Lower leg skin (tissue), 4 donors: Measurements from ENCODE around the gene CLTA. TPM values are rescaled to one million over a fixed set of nuclear protein-coding genes. Genes with fewer than 3 reads are reported as not detected.

Experiments
- DNase-seq, 2 donors: peaks; one replicate each; pipeline ENCODE4 v3.0.0-alpha.2; 2019; ENCODE audit warnings: low spot score in 2 of 2
- H3K4me3 ChIP-seq: fragments of 200-600 bp; sonication (generic); 2 replicates; pipeline ENCODE4 v1.5.1; 2017; ENCODE audit warnings: mild to moderate bottlenecking, low read depth; ENCODE audit not compliant: poor library complexity, severe bottlenecking
- CTCF ChIP-seq, 3 donors: fragments of 450-650 bp; IDR thresholded peaks; one replicate each; pipeline ENCODE4 v1.5.1; 2016; ENCODE audit warnings: antibody characterized with exemption in 3 of 3, mild to moderate bottlenecking in 3 of 3, moderate library complexity in 2 of 3
- POLR2A ChIP-seq, 2 donors: fragments of 450-650 bp; IDR thresholded peaks; one replicate each; pipeline ENCODE4 v1.6.1; 2016 to 2017; ENCODE audit warnings: antibody characterized with exemption in 2 of 2, mild to moderate bottlenecking in 1 of 2, moderate library complexity in 1 of 2
- WGBS, 2 donors: methylation state at CpG; one replicate each; pipeline ENCODE4 v1.1.5; 2018; 5-methylcytosine and 5-hydroxymethylcytosine counted together
- intact Hi-C: fragments of 100-400 bp; cut with DNase I; formaldehyde crosslinking; loops from one replicate; pipeline ENCODE4 v1.15.0; 2023; ENCODE audit warnings: low total_unique reads
- total RNA-seq, 4 donors: library from RNA; depleted of rRNA; stranded (reverse); fragments of >200 nt; gene quantifications; one replicate each; pipeline ENCODE4 v1.1.0, GENCODE V29; 2016

The CLTA gene, protein sequence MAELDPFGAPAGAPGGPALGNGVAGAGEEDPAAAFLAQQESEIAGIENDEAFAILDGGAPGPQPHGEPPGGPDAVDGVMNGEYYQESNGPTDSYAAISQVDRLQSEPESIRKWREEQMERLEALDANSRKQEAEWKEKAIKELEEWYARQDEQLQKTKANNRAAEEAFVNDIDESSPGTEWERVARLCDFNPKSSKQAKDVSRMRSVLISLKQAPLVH
- 100 to 1,000 TPM; 162 to 240 (median 213) TPM for total RNA-seq

- TF ChIP-seq CTCF (IDR thresholded peaks at IDR 0.05), result no peak
- TF ChIP-seq POLR2A (IDR thresholded peaks at IDR 0.05), result no peak
- intact Hi-C loops, result no loop called here
- peak within 1 kb of the TSS; percentile 96 for H3K4me3 ChIP-seq
- peak; percentile 99 for DNase-seq
- WGBS, 2 donors, result 0% methylated on average over 29 to 49 of the region's 68 CpGs
Measured at GRCh38 chr9:36190388-36191289, at the start of gene CLTA. Gene CLTA (plus strand): TSS chr9:36190921. CDS start chr9:36191057, 136 bp downstream.

DNA sequence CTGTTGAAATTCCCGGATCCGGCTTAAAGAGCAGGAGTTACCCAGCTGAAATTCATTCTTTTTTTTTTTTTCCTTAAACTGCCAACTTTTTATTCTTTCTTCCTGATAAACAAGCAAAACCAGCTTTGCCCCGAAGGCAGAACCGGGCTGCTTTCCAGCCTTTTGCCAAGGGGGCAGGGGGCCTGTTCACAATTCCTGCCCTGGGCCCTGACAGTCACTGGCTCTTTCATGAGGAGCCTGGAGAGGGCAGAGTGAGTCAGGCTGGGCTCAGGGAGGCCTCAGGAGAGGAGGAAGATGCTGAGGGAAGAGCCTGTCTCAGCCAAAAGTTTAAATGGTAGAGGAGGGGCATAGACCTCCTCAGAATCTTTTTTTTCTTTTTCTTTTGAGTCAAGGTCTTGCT, 49.4 kb upstream of the CLTA start:
- intact Hi-C loops, result no loop called here
- H3K4me3 ChIP-seq, result no peak overlapping the region
- 32 to 55% methylated on average over 4 of the region's 4 CpGs for WGBS, 2 donors
- TF ChIP-seq POLR2A (IDR thresholded peaks at IDR 0.05) (no peak), CTCF (IDR thresholded peaks at IDR 0.05) (no peak)
- DNase-seq, result no peak

DNA sequence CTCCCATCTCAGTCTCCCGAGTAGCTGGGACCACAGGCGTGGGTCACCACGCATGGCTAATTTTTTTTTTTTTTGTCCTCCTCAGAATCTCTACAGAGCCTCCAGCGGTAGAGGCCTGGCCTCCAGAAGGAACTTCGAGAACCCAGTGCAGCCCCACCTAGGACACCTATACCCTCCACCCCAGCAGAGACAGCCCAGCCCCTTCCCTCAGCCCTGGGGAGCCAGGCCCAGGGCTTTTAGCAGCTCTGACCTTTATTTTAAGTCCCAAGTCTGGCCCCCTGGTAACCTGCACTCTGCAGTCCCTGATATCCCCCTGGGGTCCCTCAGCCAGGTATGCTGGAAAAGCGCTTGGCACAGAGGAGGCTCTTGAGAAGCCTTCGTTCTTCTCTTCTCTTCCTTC, 49.0 kb upstream of the CLTA start:
- intact Hi-C loops, result no loop called here
- TF ChIP-seq POLR2A (IDR thresholded peaks at IDR 0.05) (no peak), CTCF (IDR thresholded peaks at IDR 0.05) (no peak)
- no peak overlapping the region for H3K4me3 ChIP-seq
- WGBS, 2 donors, result 90 to 92% methylated on average over 7 of the region's 7 CpGs
- DNase-seq, result no peak

DNA sequence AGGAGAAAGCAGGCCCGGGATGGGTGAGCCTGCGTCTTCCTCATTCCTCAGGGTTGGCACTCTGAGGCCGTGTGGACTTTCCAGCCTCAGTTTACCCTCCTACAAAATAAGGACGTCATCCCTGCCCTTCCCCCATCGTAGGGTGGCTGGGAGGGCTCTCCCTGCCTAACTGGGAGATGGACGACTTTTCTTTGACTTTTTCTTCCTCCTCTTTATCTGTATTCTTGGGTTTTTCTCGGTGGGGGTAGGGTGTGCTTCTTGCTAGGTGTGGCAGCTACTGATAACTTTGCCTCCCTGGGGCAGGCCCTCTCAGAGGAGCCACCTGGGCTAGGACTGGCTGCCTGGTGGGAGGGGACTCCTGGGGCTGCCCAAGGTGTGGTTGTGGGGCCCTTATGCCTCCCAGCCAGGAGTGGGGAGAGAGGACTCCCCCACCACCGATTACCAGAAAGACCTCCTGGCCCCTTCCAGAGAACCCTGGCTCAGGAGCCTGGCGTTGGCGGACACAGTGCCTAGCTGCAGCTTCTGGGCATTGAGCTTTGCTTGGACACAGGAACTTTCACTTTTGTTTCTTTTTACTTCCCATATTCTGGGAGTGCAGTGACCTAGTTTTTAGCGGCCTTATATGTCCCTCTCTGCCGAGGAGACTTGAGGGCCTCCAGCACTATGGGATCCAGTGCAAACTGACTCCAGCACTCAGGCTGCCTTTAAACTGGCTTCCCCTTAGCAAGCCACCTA, 48.0 kb upstream of the CLTA start:
- H3K4me3 ChIP-seq, result no peak overlapping the region
- WGBS, 2 donors, result 54 to 60% methylated on average over 12 of the region's 12 CpGs
- intact Hi-C loops, result no loop called here
- no peak for TF ChIP-seq POLR2A (IDR thresholded peaks at IDR 0.05)
- DNase-seq, result no peak

GRCh38 chr9:36143245-36143641, 47.5 kb upstream of the CLTA start:
- TF ChIP-seq CTCF (IDR thresholded peaks at IDR 0.05) (no peak), POLR2A (IDR thresholded peaks at IDR 0.05) (no peak)
- intact Hi-C loops, result no loop called here
- WGBS, 2 donors, result 81 to 82% methylated on average over 12 to 13 of the region's 13 CpGs
- DNase-seq, result no peak
- H3K4me3 ChIP-seq, result no peak overlapping the region
